ENCODE measurements around the gene TBC1D22A.

The TBC1D22A gene

DNA sequence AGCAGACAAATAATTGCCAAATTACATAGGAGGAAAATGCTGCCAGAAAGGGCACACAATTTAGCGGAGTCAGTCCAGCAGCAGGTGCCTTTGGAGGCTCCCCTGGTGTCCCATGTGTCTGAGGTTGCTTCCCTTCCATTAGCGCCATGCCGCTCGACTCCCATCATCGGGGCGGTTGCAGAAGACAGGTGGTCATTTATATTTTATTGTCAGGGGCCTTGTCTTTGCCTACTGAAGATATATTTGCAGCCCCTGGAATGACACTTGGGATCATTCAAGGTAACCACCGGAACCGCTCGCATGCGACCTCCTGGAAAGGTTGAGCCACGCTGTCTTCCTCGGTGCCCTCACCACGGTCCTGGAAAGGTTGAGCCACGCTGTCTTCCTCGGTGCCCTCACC, 298.3 kb downstream of the TBC1D22A start:
- no peak for FAIRE-seq
- no peak for DNase-seq (ENCODE audit: insufficient read length, low spot score)

DNA sequence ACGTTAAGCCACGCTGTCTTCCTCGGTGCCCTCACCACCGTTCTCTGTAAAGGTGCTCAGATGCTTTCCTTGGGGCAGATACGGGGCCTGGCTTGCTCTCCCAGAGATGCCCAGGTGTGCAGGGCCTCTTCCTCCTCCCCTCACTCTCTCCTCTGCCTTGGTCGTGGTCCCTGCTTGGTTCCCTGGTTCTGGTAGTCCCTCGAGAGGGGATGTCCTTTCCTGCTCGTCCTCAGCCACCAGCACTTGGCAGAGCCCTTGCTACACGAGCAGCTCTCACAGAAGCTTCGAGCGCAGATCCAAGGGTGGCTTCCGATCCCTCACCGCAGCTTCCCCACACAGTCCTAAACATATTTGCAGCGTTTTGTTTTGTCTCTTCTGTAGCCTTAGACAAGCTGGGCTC, 298.8 kb downstream of the TBC1D22A start:
- FAIRE-seq (no peak), DNase-seq (ENCODE audit: insufficient read length, low spot score) (no peak)

DNA sequence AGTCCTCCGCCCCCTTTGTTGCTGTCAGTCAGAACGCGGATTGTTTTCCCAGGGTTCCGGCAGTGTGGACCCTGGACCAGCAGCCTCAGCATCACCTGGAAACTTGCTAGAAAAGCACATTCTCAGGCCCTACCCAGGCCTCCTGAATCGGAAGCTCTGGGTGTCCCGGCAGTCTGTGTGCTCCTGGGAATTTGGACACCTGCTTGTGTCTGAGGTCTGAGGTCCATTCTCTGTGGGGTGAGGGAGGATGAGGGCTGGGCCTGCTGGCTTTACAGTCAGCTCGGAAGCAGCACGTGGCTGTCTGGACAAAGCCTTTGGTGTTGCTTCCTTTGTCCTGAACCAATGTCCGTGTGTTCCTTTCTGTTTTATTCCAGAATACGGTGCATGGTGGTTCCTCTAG, 299.7 kb downstream of the TBC1D22A start:
- DNase-seq (ENCODE audit: insufficient read length, low spot score) (no peak), FAIRE-seq (no peak)

DNA sequence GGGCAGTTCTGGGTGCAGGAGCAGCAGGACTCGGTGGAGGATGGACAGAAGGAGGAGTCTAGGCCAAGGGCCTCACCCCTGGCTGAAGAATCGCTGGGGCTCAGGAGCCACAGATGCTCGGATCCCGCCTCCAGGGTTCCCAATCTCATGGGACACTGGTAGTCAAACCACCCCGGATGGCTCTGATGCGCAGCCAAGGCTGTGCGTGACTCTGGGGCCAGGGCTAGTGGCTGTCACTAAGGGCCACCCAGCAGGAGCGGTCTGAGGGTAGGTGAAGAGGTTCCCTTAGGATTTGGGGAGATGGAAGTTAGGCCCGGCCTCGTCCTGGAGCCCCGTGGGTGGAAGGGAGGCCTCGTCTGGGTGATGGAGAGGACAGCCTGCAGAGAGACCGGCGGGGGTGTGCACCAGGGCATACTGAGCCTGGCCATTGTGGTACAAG, 300.6 kb downstream of the TBC1D22A start:
- no peak for DNase-seq (ENCODE audit: insufficient read length, low spot score)
- no peak for FAIRE-seq

DNA sequence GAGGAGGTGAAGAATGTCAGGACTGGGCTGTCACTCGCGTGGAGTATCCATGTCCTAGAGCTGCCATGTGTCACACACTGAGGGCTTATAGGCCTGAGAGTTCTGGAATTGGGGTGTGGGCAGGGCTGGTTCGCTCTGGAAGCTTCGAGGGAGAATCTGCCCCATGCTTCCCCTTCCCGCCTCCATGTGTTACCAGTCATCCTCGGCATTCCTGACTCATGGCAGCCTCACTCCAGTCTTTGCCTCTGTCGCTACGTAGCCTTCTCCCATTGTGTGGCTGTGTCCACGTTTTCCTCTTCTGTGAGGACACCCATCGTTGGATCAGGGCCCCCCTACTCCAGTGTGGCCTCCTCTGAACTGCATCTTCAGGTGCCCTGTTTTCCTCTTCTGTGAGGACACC, 301.2 kb downstream of the TBC1D22A start:
- DNase-seq (ENCODE audit: insufficient read length, low spot score) (no peak), FAIRE-seq (no peak)

DNA sequence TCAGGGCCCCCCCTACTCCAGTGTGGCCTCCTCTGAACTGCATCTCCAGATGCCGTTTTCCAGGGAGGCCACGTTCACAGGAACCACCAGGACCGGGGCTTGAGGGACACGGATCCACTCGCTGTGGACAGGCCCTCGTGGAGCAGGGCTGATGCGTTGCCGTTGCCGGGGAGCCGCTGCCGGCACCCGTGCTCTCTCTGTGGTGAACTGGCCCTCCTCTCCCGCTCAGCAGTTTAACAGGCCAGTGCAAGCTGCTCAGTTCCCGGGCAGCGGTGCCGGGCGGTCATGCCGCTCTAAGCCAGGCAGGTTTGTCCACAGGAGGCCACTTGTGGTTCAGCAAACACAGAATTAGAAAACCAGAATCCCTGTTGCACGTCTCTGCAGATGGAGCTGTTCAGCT, 301.6 kb downstream of the TBC1D22A start:
- FAIRE-seq (no peak), DNase-seq (ENCODE audit: insufficient read length, low spot score) (no peak)

DNA sequence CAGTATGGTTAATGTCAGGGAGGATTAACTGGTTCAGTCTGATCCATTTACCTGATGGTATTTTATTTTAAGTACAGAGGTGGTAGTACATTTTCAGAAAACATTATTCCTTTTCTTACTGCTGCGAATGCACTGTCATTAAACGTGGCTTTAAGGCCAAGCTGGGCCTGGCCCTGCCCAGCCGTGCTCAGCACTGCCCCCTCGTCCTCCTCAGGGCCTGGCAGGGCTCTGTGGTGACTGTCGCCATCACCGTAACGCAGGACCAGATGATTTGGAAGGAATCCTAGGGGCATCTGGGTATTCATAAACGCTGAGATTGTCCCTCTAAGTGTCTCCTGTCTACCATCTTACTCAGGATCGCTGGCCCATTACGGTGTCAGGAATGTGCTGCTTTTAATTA, 302.0 kb downstream of the TBC1D22A start:
- DNase-seq (ENCODE audit: insufficient read length, low spot score) (no peak), FAIRE-seq (no peak)

DNA sequence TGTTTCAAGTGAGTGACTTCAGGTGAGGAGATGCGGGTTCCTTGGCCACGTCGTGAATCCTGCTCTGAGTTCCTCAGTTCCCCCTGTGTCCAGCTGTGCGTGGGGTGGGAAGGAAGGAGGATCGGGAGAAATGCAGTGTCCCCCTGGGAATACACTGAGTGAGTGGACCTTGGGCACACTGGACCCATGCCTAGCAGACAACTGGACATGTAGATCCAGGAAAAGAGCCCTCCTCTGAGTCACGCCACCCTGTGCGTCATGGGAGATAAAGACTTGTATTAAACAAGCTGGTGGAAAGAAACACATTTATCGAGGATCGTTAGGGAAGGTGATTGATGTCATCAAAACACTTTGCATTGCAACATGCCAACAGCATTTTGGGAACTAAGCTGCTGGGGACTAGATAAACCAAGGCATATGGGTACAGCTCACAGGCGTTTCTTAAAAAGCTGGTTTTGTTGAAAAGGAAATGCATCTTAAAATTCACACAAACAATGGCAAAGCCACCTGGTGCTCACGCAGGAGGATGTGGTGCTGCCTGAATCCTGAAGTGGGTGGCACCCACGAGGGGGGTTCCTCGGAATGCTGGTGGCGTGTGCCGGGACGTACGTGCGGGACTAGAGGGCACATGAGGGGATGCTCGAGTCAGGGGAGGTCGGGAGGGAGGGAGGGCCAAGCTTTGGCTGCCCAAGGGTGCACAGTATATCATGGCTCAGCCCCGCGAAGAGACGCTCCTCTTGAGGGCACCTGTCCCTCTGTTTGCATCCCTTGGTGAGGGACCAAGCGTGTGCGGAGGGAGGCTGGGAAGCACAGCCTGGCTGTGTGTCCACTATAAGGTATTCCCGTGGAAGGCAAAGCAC, 303.5 kb downstream of the TBC1D22A start:
- no peak for FAIRE-seq
- DNase-seq (ENCODE audit: insufficient read length, low spot score), result no peak

DNA sequence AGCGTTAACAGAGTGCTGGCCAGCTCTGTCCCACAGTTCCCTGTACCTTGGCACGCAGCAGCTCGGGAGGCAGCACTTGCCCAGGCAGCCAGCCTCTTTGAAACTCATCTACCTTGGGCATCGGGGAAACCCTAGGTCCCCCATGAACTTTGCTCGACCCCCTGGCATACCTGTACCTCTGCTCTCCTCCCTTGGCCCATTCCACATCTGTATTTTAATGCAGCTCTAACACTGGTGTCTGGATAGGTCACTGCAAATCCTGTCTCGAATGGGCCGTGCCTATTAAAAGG, 304.1 kb downstream of the TBC1D22A start:
- no peak for DNase-seq (ENCODE audit: insufficient read length, low spot score)
- no peak for FAIRE-seq

DNA sequence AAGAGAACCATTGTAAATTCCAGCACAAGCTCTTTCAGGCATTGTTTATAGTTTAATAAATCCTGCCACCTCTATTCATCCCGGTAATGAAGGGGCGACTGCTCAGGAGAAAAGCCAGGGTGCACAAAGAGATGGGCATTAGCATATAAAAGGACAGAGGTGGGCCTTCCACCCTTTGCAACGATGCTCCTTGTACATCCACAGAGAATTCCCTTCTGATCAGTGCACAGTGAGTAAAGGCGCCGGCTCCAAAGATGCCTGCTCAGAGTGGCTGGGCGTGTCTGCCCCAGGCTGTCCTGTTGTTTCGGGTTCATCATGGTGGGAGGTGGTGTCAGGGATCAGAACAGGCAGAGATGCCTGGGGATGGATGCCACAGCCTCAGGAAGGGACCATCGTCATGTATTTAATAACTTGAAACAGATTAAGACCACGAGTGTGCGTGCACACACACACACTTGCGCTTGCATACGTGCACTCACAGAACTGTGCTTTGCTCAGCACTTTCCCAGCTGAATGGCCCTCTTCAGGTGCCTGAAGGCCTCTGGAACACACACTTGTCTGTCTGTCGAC, 305.0 kb downstream of the TBC1D22A start:
- no peak for DNase-seq (ENCODE audit: insufficient read length, low spot score)
- no peak for FAIRE-seq

DNA sequence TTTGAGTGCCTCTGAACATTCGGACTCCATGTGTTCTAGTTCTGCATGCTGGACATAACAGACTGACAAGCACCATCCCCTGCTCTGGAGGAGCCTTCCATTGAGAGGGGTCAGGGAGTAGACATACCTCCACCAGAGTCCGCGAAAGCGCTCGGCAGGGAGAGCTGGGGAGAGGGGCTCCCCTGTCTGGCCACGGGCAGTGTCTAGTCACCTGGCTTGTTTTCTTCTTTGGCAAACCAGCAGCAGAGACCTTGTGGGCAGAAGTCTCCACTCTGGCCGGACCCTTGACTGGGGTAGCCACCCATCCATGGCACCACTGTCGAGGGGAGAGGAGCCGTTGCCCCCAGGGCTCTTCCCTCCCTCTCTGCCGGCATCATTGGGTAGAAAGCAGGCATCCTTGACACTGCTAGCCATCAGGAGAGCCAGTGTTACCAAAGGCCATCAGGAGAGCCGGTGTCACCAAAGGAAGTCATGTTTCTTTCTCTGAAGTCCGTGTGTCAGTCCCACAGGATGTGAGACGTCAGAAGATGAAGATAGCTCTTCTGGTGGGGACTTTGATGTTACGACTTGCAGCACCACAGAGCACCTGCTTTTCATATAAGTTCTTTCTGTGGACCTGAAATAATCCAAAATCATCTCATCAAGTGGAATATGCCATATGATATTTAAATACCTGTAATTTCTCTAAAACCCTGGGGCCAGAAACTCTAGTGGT, 305.6 kb downstream of the TBC1D22A start:
- DNase-seq (ENCODE audit: insufficient read length, low spot score), result no peak
- no peak for FAIRE-seq

DNA sequence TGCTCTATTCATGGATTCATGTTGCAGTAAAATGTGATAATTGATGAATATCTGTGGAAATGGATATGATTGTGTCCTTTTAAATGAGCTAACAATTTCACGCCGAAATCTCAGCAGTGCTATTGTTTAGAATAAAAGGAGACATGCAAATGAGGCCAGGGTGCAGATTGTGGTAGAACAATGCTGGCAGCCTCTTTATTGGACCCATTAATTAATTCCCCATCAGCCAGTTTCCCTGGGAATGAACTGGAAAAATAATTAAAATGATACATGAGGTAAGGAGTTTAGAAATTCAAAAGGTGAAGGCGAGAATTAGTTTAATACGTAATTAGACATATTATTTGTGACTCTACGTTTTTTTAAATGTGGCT, 306.2 kb downstream of the TBC1D22A start:
- no peak for DNase-seq (ENCODE audit: insufficient read length, low spot score)
- no peak for FAIRE-seq

DNA sequence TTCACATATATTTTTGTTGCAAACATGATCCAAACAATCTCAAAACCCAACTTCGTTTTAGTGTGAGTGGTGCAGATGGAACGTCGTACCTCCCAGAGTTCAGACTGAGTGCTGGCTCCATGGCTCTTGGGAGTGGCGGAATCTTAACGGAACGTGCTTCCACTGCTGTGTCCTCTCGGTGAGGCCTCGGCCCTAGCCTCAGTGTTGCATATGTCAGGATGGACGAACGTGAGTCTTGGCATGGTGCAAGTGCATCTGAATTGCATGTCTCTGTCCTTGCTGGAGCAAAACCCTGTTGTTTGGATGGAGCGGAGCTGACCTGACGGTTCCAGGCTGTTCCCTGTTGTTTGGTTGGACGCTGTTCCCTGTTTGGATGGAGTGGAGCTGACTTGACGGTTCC, 306.8 kb downstream of the TBC1D22A start:
- FAIRE-seq (no peak), DNase-seq (ENCODE audit: insufficient read length, low spot score) (no peak)

DNA sequence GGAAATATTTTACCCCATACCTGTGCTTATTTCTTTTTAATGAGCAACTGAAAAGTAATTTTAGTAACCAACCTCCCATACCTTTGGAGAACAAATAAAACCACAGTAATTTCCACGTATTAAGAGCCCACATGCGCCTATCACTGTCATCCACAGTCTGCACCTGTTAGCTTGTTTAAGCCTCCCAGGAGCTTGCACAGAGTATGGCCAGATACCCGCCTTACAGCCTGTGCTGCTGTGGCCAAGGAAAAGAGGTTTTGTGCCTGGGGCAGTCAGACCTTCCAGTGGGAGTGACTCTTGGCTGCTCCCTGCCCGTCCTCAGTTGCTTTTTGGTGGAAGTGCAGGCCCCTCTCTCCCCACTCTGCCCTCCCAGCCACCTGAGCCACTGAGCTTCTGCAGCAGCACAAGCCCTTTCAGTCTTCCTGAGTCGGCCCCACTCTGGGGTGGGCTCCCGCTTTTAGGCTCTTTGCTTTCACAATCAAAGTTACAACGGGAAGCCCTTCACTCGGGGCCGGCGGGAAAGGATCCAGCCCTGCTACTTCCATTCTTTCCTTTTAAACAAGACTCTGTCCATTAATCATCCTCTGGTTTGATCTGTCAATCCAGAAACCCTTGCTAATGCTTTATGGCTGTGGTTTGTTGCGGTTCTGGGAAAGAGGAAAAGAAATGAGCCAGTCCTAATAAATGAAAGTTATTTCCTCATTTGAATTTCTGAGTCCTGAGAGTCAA, 308.8 kb downstream of the TBC1D22A start:
- no peak for FAIRE-seq
- no peak for DNase-seq (ENCODE audit: insufficient read length, low spot score)

DNA sequence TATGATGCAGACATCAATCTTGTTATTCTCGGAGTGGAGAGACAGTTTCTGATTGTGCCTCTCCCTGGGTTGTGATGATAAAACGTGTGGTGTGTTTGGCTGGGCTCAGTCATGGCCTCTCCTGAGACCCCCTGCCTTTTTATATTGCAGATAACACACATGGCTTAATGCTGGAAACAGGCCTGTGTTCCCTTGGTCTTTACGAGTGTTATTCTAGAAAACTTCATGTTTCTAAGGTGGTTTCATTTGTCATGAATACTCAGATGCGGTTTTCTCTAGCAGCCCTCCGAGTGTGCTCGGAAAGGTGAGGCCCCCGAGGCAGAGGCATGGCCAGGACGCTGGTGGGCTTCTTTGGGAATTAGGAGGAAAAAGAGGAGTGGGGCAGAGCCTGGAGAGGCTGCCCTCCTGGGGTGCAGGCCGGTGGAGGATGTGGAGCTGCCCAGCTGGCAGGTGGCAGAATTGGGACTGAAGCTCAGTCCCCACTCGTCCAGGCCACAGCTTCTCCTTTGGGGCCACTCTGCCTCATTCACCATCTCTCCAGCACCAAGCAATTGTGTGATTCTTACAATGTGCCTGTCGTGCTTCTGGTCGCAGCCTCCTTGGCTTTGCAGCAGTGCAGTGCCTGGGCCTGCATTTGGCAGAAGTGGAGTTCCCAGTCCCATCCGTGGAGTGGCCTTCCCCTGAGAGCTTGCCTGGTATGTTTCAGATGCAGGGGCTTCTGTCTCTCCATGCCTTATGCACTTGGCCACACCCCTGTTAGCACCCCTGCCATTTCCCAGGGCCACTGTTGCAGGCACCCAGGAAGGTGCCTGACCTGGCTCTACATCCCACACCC, 309.6 kb downstream of the TBC1D22A start:
- DNase-seq (ENCODE audit: insufficient read length, low spot score), result no peak
- FAIRE-seq, result no peak

DNA sequence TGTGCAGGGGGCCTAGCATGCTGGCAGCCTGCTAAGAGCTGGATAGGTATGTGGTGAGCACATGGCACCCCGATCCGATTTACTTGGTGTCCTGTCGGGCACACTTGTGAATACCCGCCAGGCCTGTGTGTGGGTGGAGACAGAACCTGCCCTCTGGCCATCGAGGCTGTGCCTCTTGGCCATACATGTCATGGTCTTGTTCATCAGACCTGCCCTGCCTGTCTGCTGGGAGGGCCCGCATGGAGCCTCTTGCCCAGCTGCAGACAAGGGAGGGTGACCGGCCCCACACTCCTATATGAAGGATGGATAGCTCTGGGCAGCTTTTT, 310.2 kb downstream of the TBC1D22A start:
- FAIRE-seq (no peak), DNase-seq (ENCODE audit: insufficient read length, low spot score) (no peak)

DNA sequence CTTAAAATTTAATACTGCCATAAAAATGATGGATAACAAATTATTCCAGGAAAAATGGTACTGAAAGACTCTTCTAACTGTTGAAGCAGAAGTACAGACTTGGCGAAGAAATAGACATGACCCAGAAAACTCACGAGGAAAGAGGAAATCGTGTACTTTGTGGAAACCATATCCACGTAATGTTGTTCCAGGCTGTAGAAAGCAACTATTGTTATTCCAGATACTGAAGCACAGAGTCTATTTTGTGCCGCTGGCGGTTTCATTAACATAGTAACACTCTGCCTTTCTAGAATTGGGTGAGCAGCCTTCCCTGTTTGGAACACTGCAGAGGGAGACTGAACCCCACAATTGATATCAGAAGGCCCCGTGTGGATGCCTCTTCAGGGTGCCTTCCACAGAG, 310.6 kb downstream of the TBC1D22A start:
- no peak for DNase-seq (ENCODE audit: insufficient read length, low spot score)
- no peak for FAIRE-seq

DNA sequence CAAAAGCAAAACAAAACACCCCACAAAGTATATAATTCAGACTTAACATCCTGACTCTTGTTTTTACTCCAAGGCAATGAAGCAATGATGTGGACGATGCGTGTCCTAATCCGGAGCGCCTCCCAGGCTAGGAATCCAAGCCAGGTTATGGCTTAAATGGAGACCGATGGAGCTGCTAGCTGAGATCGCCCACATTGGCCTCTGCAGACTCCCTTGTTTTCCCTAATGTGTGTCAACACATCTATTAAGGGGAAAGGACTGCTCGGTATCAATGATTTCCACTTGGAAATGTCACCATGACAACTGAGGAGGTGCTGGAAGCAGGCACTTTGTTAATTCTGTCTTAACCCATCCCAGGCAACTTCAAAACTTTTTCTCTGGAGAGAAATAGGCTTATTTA, 311.7 kb downstream of the TBC1D22A start:
- FAIRE-seq, result no peak

DNA sequence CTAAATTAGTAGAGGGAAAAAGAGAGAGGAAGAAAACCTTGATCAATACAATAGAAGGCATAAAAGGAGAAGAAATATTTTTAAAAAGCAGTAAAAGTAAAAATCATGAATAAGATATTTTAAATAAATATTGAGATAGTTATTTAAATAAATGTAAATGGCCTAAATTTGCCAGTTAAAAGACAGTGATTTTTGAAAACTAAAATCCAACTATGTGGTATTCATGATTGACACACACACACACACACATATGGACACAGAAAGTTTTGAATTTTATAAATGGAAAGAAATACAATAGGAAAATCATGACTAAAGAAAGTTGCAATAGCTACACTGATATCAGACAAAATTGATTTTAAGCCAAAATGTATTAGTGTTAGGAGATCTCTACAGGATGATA, 313.1 kb downstream of the TBC1D22A start:
- no peak for DNase-seq (ENCODE audit: insufficient read length, low spot score)
- FAIRE-seq, result no peak

More for the DNA sequence above, 311.7 kb downstream of the TBC1D22A start:
- no peak for DNase-seq (ENCODE audit: insufficient read length, low spot score)

DNA sequence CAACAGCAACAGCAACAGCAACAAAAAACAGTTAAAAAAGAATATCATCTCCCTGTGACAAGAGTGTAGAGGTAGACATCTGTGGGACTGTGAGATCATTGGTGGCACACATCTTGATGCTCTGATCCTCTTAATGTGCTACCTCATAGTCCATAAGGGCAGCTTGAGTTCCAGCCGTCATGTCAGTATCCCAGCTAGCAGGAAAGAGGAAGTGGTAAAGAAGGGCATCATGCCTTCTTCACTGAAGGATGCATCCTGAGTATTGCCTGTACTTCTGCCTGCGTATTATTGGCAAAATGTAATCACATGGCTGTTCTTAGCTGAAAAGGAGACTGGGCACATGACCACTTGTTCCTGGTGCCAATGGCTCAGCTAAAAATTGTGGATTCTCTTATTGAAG, 314.3 kb downstream of the TBC1D22A start:
- no peak for FAIRE-seq
- no peak for DNase-seq (ENCODE audit: insufficient read length, low spot score)

DNA sequence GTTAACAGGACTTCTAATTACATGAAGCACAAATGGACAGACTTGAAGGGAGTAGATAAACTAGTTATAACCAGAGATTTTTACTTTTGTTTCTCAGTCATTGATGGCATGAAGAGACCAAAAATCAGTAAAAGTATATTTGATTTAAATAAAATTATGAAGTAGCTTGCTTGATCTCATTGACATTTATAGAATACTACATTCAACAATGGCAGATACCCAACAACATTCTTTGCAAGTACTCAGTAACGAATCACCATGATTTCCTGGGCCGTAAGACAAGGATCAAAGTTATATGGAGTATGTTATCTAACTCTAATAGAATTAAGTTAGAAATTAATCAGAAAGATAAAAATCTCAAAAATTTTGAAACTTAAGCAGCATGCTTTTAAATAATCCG, 317.6 kb downstream of the TBC1D22A start:
- no peak for DNase-seq (ENCODE audit: insufficient read length, low spot score)
- FAIRE-seq, result no peak

Data from HTR-8/SVneo (cell line).